ENCODE results near the gene SDC3. TPM values are rescaled to one million over a fixed set of nuclear protein-coding genes. Genes with fewer than 3 reads are reported as not detected.

SDC3 gene
- total RNA-seq, 1 donor from 2014 or later = 2.4 TPM

DNA sequence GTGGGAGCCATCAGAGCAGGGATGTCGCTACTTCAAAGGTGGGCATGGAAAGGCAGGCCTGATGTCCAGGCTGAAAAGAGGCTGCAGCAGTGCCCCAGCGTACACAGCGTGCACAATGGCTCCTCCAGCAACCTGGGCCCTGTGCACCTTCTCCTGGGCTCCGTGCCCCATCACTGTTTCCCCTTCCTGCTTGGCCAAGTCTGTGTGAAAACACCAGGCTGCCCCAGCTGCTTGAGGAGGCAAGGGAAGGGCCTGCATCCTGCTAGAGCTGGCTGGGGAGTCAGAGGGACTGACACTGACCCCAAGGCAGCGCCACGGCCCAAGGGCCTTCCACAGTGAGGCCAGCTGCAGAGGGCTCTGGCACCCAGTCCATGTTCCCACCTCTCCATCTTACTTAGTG, 33.4 kb downstream of the SDC3 start:
- Histone ChIP-seq H3K4me3 (ENCODE audit: low read depth, low read length) (no peak overlapping the region), H3K36me3 (ENCODE audit: control insufficient read depth, insufficient read depth, low read length) (peaks cover 8% of the 10 kb centered on the region), H3K27me3 (ENCODE audit: control insufficient read depth, insufficient read depth, low read length) (no peaks in the 10 kb centered on the region)
- FAIRE-seq (no peak), DNase-seq (ENCODE audit: low read depth) (no peak)
- TF ChIP-seq, protein P1, sequence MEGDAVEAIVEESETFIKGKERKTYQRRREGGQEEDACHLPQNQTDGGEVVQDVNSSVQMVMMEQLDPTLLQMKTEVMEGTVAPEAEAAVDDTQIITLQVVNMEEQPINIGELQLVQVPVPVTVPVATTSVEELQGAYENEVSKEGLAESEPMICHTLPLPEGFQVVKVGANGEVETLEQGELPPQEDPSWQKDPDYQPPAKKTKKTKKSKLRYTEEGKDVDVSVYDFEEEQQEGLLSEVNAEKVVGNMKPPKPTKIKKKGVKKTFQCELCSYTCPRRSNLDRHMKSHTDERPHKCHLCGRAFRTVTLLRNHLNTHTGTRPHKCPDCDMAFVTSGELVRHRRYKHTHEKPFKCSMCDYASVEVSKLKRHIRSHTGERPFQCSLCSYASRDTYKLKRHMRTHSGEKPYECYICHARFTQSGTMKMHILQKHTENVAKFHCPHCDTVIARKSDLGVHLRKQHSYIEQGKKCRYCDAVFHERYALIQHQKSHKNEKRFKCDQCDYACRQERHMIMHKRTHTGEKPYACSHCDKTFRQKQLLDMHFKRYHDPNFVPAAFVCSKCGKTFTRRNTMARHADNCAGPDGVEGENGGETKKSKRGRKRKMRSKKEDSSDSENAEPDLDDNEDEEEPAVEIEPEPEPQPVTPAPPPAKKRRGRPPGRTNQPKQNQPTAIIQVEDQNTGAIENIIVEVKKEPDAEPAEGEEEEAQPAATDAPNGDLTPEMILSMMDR (IDR thresholded peaks at IDR 0.05; ENCODE audit: insufficient read depth, low read length, severe bottlenecking) = no peak

DNA sequence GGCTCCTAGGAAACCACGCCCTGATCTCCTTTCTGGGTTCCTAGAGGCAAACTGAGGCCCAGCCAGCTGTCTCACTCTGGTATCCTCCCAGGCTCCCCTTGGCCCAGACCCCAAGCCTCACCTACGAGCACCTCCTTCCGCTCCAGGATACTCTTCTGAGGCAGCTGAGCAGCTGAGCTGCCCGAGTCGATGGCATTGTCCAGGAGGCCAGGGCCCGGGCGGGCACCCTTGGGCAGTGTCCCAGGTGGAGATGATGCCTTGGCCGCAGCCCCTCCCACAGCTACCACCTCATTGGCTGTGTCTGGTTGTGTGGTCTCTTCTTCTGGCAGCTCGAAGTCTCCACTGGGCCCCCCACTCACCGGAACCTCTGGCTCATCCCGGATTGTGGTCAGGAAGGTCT, 34.4 kb downstream of the SDC3 start:
- peaks cover 8% of the 10 kb centered on the region for H3K36me3 ChIP-seq (ENCODE audit: control insufficient read depth, insufficient read depth, low read length)
- FAIRE-seq = no peak
- TF ChIP-seq, protein P1 (IDR thresholded peaks at IDR 0.05; ENCODE audit: insufficient read depth, low read length, severe bottlenecking) = no peak
- DNase-seq (ENCODE audit: low read depth) = no peak
- H3K4me3 ChIP-seq (ENCODE audit: low read depth, low read length) = no peak overlapping the region
- no peaks in the 10 kb centered on the region for H3K27me3 ChIP-seq (ENCODE audit: control insufficient read depth, insufficient read depth, low read length)

DNA sequence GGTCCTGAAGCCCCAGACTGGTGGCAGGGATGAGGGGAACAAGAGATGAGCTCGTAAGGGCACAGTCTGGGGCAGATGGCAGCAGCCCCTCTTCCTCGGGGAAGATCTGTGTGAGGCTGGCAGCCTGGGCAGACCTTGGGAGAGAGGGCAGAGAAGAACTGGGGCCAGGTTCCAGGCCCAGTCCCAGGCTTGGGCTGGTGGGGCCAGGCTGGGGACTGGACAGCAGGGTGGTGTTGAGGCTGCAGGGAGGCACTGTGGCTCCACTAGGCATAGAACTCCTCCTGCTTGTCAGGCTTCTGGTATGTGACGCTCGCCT, 35.7 kb downstream of the SDC3 start:
- H3K4me3 ChIP-seq (ENCODE audit: low read depth, low read length) = no peak overlapping the region
- FAIRE-seq = no peak
- H3K27me3 ChIP-seq (ENCODE audit: control insufficient read depth, insufficient read depth, low read length) = no peaks in the 10 kb centered on the region
- H3K36me3 ChIP-seq (ENCODE audit: control insufficient read depth, insufficient read depth, low read length) = peaks cover 8% of the 10 kb centered on the region
- DNase-seq (ENCODE audit: low read depth) = no peak
- TF ChIP-seq, protein P1 (IDR thresholded peaks at IDR 0.05; ENCODE audit: insufficient read depth, low read length, severe bottlenecking) = no peak

DNA sequence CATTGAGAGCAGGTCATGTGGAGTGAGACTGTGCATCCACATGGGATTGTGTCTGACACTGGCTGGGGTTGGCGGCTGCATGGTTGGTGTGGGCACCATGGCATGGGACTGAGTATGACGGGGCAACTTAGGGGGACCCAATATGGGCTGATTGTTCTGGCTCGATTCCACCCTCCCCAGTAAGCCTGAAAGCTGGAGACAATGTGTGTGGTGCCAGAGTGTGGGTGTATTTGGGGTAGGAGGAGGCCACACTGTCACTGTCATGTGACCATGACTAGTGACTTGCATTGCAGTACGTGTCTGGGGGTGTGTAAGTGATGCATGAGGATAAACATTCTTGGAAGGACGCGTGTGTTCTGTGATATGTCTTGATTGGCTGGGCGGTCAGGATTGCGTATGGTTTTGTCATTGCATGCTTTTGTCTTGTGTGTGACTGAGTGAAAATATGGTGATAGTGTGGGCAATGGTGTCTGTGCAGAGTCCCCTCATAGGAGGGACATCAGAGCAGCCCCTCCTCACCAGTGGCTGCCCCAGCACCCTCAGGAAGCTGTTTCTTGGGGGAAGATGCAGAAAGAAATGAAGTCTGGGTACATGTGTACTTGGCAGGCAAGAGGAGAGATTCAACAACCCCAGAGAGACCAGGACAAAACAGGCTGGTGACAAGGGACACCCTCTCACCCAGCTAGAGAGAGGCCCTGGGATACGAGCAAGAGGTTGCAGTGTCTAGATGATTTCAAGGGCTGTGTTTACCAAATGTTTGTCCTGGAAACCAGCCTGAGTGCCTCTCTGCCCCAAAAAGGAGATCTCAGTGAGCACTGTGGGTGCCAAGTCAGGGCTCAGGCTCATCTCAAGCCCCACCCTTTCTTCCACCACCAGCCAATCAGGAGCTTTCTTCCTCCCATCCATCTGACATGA, 36.3 kb downstream of the SDC3 start:
- DNase-seq (ENCODE audit: low read depth) = no peak
- H3K4me3 ChIP-seq (ENCODE audit: low read depth, low read length) = no peak overlapping the region
- peaks cover 8% of the 10 kb centered on the region for H3K36me3 ChIP-seq (ENCODE audit: control insufficient read depth, insufficient read depth, low read length)
- peak; percentile 90 for FAIRE-seq
- H3K27me3 ChIP-seq (ENCODE audit: control insufficient read depth, insufficient read depth, low read length) = no peaks in the 10 kb centered on the region
- TF ChIP-seq, protein P1 (IDR thresholded peaks at IDR 0.05; ENCODE audit: insufficient read depth, low read length, severe bottlenecking) = no peak

DNA sequence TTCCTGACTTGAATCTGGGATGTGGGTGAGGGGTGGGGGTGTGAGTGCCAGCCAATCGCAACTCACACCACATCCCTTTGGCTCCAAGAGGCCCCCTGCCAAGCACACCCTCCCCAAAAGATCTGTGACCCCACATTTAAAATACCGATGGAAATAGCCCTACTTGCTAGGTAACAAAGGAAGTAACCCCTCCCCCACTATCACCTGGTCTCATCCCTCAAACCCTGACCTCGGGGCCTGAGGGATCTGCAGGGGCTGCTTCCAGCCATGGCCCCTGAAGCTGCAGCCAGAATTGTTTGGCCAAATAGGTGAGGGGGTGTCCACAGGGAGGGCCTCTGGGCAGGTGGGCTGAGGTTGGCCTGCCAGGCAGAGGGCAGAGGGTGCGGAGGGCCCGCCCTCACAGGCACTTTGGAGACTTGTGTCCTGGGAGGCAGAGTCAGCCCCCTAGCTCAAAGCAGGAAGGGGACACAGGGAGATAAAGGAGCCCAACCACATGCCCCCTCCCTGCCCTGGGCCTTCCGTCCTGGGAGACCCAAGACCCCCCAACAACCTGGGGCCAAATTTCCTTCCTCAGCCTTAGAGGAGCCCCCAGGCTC, 37.2 kb downstream of the SDC3 start:
- FAIRE-seq (no peak), DNase-seq (ENCODE audit: low read depth) (no peak)
- TF ChIP-seq, protein P1 (IDR thresholded peaks at IDR 0.05; ENCODE audit: insufficient read depth, low read length, severe bottlenecking) = no peak
- Histone ChIP-seq H3K4me3 (ENCODE audit: low read depth, low read length) (no peak overlapping the region), H3K36me3 (ENCODE audit: control insufficient read depth, insufficient read depth, low read length) (peaks cover 8% of the 10 kb centered on the region), H3K27me3 (ENCODE audit: control insufficient read depth, insufficient read depth, low read length) (no peaks in the 10 kb centered on the region)

All from bronchial epithelial cell (primary cell).